HL-60/S4 treated with phorbol 12-myristate 13-acetate at 8.2 ng/mL for 4 days and 3 days (cell line): ENCODE results near the gene ERFL.

Experiments used
- in situ Hi-C: fragments of 300-500 bp; cut with MboI; formaldehyde crosslinking; loops from 2 replicates; pipeline ENCODE4 v1.15.0; 2022; ENCODE audit warnings: low sequenced_read_pairs

Gene ERFL

GRCh38 chr19:41928754-41929535 lies 696 bp upstream of the ERFL start:
- in situ Hi-C loops: no loop called here

DNA sequence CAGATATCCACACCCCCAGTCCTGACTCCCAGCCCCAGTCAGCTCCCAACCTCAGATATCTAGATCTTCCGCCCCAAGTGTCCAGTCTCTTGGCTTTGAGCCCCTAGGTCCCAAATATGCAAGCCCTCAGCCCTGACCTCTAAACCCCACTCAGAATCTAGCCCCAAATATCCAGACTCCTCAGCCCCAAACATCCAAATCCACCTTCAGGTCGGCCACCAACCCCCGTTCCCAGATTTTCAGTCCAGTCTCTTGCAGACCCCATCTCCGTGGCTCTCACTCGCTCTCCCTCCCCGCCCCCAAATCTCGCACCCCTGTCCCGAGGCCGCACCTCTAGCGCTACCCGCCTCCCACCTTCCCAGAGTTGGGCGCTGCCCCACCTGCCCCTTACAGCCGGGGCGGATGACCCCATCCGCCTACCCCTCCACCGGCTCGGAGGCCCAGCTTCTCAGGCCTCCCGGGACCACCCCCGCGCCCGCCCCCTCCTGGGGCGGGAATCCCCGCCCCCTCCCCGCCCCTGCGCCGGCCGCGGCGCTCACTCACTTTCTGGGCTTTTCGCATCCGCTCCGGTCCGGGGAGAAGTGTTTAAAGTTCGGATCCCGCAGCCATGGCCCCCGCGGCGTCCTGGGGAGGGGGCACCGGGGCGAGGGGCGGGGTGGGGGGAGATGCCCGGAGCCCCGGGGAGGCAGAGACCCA lies 604 bp downstream of the ERFL start:
- in situ Hi-C loops: no loop called here

GRCh38 chr19:41926763-41927496 lies 1.3 kb downstream of the ERFL start:
- in situ Hi-C loops: no loop called here

GRCh38 chr19:41926028-41926762 lies 2.1 kb downstream of the ERFL start:
- in situ Hi-C loops: no loop called here

- in situ Hi-C loops: no loop called here
These were observed 2.8 kb downstream of the ERFL start for GRCh38 chr19:41925208-41926003.

DNA sequence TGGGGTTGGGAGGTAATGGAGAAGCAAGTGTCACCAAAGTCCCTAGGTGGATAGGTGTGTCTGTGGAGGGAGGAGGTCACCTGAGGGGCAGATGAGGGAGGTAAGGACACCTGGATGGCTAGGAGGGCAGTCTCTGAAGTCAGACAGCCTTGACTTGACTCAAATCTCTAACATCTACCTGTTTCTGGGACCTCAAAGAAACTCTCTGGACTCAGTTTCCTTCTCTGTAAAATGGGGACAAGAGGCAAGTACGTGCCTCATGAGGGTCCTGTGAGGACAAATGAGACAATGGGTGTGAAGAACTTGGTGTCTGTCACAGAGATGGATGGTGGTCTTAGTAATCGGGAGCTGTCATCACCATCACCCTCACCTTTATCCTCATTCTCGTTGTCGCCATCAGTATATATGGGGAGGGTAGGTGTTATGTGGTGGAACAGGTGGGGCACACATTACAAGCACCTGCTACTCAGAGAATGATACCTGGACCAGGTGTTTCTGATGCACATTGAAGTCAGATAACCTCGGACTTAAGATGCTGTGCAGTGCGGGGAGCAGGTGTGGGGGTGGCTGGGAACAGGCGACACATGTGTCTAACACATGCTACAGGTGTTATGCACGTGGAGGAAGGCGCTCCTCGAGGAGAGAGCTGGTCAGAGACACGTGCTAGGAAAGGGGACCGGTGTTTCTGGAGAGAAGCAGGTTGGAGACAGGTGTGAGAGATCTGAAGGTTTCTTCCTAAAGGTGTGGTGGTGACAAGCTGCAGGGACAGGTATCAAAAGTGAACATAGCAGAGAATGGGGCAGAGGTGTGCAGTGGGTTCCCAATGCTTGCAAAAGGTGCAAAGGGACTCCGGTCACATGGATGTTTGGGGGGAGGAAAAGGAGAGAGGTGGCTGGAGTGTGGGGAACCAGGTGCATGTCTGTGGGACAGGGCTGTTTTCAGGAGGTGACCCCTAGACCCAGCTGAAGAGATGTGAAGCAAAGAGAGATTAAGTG lies 3.8 kb downstream of the ERFL start:
- in situ Hi-C loops: no loop called here

DNA sequence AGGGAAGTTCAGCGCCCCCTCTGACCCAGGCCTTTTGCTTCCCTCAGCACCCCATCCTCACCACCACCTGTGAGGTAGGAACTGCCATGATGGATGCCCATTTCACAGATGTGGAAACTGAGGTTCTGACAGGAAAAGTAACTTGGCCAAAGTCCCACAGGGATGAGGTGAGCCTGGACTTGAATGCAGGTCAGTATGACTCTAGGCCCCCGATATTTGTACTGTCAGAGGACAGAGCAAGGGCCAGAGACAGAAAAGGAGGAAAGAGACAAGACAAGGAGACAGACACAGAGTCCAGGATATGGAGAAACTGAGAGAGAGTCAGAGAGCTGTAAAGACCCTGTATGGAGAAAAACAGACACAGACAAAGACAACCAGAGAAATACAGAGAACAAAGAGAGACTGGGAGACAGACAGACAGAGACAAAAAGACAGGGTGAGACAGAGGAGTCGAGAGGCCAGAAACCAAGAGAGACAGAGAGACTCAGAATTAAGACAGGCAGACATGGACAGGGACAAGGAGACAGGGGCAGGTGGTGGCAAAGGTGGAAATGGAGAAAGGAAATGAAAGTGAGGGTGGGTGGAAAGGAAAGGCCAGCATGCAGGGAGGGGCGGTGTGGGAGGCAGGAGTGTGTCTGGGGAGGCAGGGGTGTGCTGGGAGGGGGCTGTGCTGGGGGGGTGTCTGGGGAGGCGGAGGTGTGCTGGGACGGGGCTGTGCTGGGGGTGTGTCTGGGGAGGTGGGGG lies 5.0 kb downstream of the ERFL start:
- in situ Hi-C loops: no loop called here

GRCh38 chr19:41922585-41922984 lies 5.7 kb downstream of the ERFL start:
- in situ Hi-C loops: no loop called here

- in situ Hi-C loops: no loop called here
These were observed 6.4 kb downstream of the ERFL start for GRCh38 chr19:41921577-41922576.

GRCh38 chr19:41920882-41921576 lies 7.2 kb downstream of the ERFL start:
- in situ Hi-C loops: no loop called here

DNA sequence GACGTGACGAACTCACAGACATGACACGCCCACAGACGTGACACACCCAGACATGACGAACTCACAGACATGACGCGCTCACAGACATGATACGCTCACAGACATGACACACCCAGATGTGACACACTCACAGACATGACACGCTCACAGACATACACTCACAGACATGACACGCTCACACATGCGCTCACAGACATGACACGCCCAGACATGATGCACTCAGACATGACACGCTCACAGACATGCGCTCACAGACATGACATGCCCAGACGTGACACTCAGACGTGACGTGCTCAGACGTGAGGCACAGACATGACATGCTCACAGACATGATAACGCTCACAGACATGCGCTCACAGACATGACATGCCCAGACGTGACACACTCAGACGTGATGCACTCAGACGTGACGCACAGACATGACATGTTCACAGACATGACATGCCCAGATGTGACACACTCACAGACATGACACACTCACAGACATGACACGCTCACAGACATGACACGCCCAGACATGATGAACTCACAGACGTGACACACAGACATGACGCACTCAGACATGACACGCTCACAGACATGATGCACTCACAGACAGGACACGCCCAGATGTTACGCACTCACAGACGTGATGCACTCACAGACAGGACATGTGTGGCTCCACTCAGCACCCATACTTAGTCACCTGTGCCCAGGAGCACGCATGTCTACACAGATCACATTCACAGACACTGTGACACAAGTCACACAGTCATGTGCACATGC lies 8.1 kb downstream of the ERFL start:
- in situ Hi-C loops: no loop called here

DNA sequence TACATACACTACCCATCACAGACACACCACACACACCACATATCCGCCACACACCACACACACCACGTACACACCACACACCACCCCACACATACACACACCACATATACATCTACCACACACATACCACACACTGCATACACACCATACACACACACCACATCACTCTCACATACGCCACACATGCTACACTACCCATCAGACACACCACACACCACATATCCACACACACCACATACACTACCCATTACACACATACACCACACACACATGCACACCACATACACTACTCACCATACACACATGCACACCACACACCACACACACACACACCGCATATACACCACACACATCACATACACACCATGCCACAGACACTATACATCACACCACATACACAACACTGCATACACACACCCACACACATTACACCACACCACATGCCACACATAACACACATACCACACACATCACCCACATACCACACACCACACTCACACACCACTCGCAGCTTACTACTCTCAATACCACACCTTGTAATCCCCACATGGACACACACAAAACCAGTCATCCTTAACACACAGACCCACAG lies 9.5 kb downstream of the ERFL start:
- in situ Hi-C loops: no loop called here

GRCh38 chr19:41918095-41918494 lies 10.2 kb downstream of the ERFL start:
- in situ Hi-C loops: no loop called here

GRCh38 chr19:41917676-41918075 lies 10.6 kb downstream of the ERFL start:
- in situ Hi-C loops: no loop called here

DNA sequence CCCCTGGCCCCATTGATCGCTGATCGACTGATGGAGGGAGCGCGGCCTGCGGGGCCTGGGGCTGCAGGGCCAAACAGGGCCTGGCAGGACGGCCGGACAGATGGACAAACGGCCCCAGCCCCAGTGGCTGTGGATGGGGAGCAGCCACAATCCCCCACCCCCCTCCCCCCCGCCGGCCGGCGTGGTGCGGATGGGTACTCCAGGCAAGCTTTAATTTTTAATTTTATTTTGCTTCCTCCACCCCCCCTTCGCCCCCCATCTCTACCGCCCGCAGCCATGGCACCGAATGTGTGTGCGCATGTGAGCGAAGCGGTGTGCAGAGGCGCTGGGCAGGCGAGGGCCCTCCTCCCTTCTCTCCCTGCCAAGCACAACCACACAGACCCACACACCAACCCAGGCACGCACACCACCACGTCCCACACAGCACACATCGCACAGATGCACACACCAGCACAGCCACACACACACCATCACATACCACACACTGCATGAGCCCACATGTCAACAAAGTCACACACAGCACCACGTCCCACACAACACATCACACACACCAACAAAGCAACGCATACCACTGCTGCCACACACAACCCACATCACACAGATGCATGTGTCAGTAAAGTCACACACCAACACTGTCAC lies 12.4 kb downstream of the ERFL start:
- in situ Hi-C loops: no loop called here
